Aorta (tissue), 5 donors: ENCODE measurements around the gene EBF4. TPM values are rescaled to one million over a fixed set of nuclear protein-coding genes. Genes with fewer than 3 reads are reported as not detected.
"Not testable (repeated sequence)": the region's sequence is repeated elsewhere in the genome, so short reads cannot be mapped to it uniquely, and the experiment has no call there.

Experiments
- ATAC-seq: fragments of 200-7000 bp; cut with Tn5 transposase; one replicate; pipeline ENCODE4 v1.9.1; 2022; ENCODE audit warnings: moderate library complexity; ENCODE audit not compliant: low FRiP score
- DNase-seq, 2 donors: peaks; one replicate each; pipeline ENCODE4 v3.0.0-alpha.2; 2020
- H3K27ac ChIP-seq, 2 donors: one replicate each; pipeline ENCODE4 v1.5.1; 2013; ENCODE audit warnings: low read length in 2 of 2, mild to moderate bottlenecking in 2 of 2, moderate library complexity in 2 of 2, control low read depth in 1 of 2, inconsistent platforms in 1 of 2, low read depth in 1 of 2
- H3K27me3 ChIP-seq, 2 donors: one replicate each; pipeline ENCODE4 v1.6.1; 2013; ENCODE audit warnings: control low read depth in 1 of 2, low read length in 1 of 2, mild to moderate bottlenecking in 1 of 2, moderate library complexity in 1 of 2; ENCODE audit not compliant: insufficient read depth in 2 of 2, control insufficient read depth in 1 of 2
- H3K36me3 ChIP-seq, 2 donors: one replicate each; pipeline ENCODE4 v1.6.1; 2013; ENCODE audit warnings: control low read depth in 1 of 2, low read length in 1 of 2, mild to moderate bottlenecking in 1 of 2; ENCODE audit not compliant: insufficient read depth in 2 of 2, control insufficient read depth in 1 of 2
- H3K4me1 ChIP-seq, 2 donors: one replicate each; pipeline ENCODE4 v1.6.1; 2013; ENCODE audit warnings: low read length in 2 of 2, control low read depth in 1 of 2, mild to moderate bottlenecking in 1 of 2, moderate library complexity in 1 of 2; ENCODE audit not compliant: insufficient read depth in 2 of 2, control insufficient read depth in 1 of 2
- H3K4me3 ChIP-seq, 2 donors: one replicate each; pipeline ENCODE4 v1.5.1; 2013; ENCODE audit warnings: low read length in 2 of 2, control low read depth in 1 of 2, mild to moderate bottlenecking in 1 of 2
- H3K9me3 ChIP-seq: one replicate; pipeline ENCODE4 v1.6.1; 2013; ENCODE audit warnings: mild to moderate bottlenecking, low read length; ENCODE audit not compliant: control insufficient read depth
- WGBS, 2 donors: extraction: QIAGEN DNeasy Blood & Tissue Kit; methylation state at CpG; one replicate each; pipeline ENCODE4 v1.1.7; 2013; 5-methylcytosine and 5-hydroxymethylcytosine counted together
- intact Hi-C, 2 donors: fragments of 100-400 bp; cut with DNase I; formaldehyde crosslinking; loops; one replicate each; pipeline versions ENCODE4 v1.14.2 to v1.15.0; 2022
- polyA plus RNA-seq, 2 donors: library from polyadenylated mRNA; stranded (reverse); fragments of 200-250 nt; gene quantifications; one replicate each; pipeline ENCODE4 v1.2.3, GENCODE V29; 2013
- total RNA-seq, 2 donors: library from RNA; stranded (reverse); fragmentation: NEBNext Ultra II Directional; extraction: Animal tissue kit (Norgen Biotek cat#: 25700); gene quantifications; one replicate each; pipeline ENCODE4 v1.2.1, GENCODE V29; 2021
- donor health status: healthy with polysubstance abuse.
- donor health status: Bipolar disorder and iron deficiency.
- donor health status: DM: no; HTN: no; CAD: no.
- donor health status: DM: no; HTN: no; CAD: no.
- donor health status: DM: yes; HTN: yes; CAD: no.

Gene EBF4
- total and polyA plus RNA-seq, 4 donors, result 10.8 to 30.3 (median 18.3) TPM

GRCh38 chr20:2663364-2663886 is 29.2 kb upstream of the EBF4 start:
- Histone ChIP-seq H3K4me3 (peak overlapping the region; percentile 15 to 58), H3K27me3 (no peaks in the 10 kb centered on the region), H3K9me3 (no peaks in the 10 kb centered on the region), H3K36me3 (peaks cover 0 to 9% of the 10 kb centered on the region in 2 donors), H3K4me1 (no peaks in the 10 kb centered on the region), H3K27ac (peak overlapping the region in 1 of 2 donors; percentile 22)
- ATAC-seq (no peak), DNase-seq (peak in 1 of 2 donors; percentile 39)
- WGBS, 2 donors, result 7 to 8% methylated on average over 11 to 13 of the region's 13 CpGs
- intact Hi-C loops, result no loop called here

- Histone ChIP-seq H3K36me3 (peaks cover 0 to 5% of the 10 kb centered on the region in 2 donors), H3K27ac (peak within 1 kb of the TSS; percentile 39 to 80), H3K9me3 (no peaks in the 10 kb centered on the region), H3K27me3 (no peaks in the 10 kb centered on the region), H3K4me1 (no peaks in the 10 kb centered on the region), H3K4me3 (peak within 1 kb of the TSS; percentile 31 to 58)
- DNase-seq (peak; percentile 96 to 97), ATAC-seq (peak; percentile 96)
- 5 to 7% methylated on average over 49 of the region's 49 CpGs for WGBS, 2 donors
- intact Hi-C loops, result loop anchor here in 1 of 2 donors (1.0 kb wide), 1 partner anchor 11 kb away; no protein-coding TSS in a partner anchor
These were observed 28.5 kb upstream of the EBF4 start, which contains the start of gene IDH3B for GRCh38 chr20:2663887-2664719. Gene IDH3B, minus strand, starts transcription at chr20:2664216. Its CDS starts 28 bp downstream, at chr20:2664188.

- no peak for ATAC-seq
- intact Hi-C loops, result no loop called here
- H3K27ac ChIP-seq, result no peak overlapping the region
- DNase-seq, result peak in 1 of 2 donors; percentile 33
- no peaks in the 10 kb centered on the region for H3K9me3 ChIP-seq
- WGBS, 2 donors, result 17 to 20% methylated on average over 4 of the region's 4 CpGs
- H3K4me1 ChIP-seq, result no peaks in the 10 kb centered on the region
- H3K36me3 ChIP-seq, result no peaks in the 10 kb centered on the region
- no peak overlapping the region for H3K4me3 ChIP-seq
- H3K27me3 ChIP-seq, result no peaks in the 10 kb centered on the region
These were observed 20.6 kb upstream of the EBF4 start for GRCh38 chr20:2671977-2672376.

GRCh38 chr20:2672446-2672845 is 20.1 kb upstream of the EBF4 start:
- Histone ChIP-seq H3K4me1 (no peaks in the 10 kb centered on the region), H3K9me3 (no peaks in the 10 kb centered on the region), H3K27me3 (no peaks in the 10 kb centered on the region), H3K36me3 (no peaks in the 10 kb centered on the region), H3K27ac (no peak overlapping the region), H3K4me3 (no peak overlapping the region)
- ATAC-seq (no peak), DNase-seq (no peak)
- intact Hi-C loops, result no loop called here
- WGBS, 2 donors, result 60 to 68% methylated on average over 3 of the region's 3 CpGs

- WGBS, 2 donors, result 83 to 88% methylated on average over 4 of the region's 4 CpGs
- Histone ChIP-seq H3K36me3 (no peaks in the 10 kb centered on the region), H3K27me3 (no peaks in the 10 kb centered on the region), H3K9me3 (no peaks in the 10 kb centered on the region), H3K27ac (no peak overlapping the region), H3K4me1 (no peaks in the 10 kb centered on the region), H3K4me3 (no peak overlapping the region)
- DNase-seq, result peak in 1 of 2 donors; percentile 5
- intact Hi-C loops, result no loop called here
- ATAC-seq, result no peak
These were observed 19.1 kb upstream of the EBF4 start for GRCh38 chr20:2673453-2673852.

- Histone ChIP-seq H3K4me1 (no peaks in the 10 kb centered on the region), H3K9me3 (peaks cover 1% of the 10 kb centered on the region), H3K36me3 (no peaks in the 10 kb centered on the region), H3K4me3 (no peak overlapping the region), H3K27me3 (no peaks in the 10 kb centered on the region), H3K27ac (no peak overlapping the region)
- 64 to 74% methylated on average over 4 of the region's 4 CpGs for WGBS, 2 donors
- DNase-seq (no peak), ATAC-seq (no peak)
- intact Hi-C loops, result no loop called here
These were observed 12.5 kb upstream of the EBF4 start for GRCh38 chr20:2680046-2680445.

- not testable (repeated sequence) for H3K4me1 ChIP-seq, ATAC-seq
- 50 to 83% methylated on average over 3 of the region's 3 CpGs for WGBS, 2 donors
These were observed 10.5 kb upstream of the EBF4 start for GRCh38 chr20:2682040-2682439.

GRCh38 chr20:2684817-2685216 is 7.8 kb upstream of the EBF4 start:
- H3K36me3 ChIP-seq, H3K27ac ChIP-seq, H3K4me1 ChIP-seq, H3K9me3 ChIP-seq, H3K4me3 ChIP-seq, ATAC-seq, intact Hi-C loops, H3K27me3 ChIP-seq: not testable (repeated sequence)
- 78 to 83% methylated on average over 3 to 4 of the region's 4 CpGs for WGBS, 2 donors
- peak in 1 of 2 donors; percentile 37 for DNase-seq

More at GRCh38 chr20:2682040-2682439, 10.5 kb upstream of the EBF4 start:
- intact Hi-C loops, H3K9me3 ChIP-seq, H3K36me3 ChIP-seq, H3K27ac ChIP-seq, H3K4me3 ChIP-seq, H3K27me3 ChIP-seq, DNase-seq: not testable (repeated sequence)

GRCh38 chr20:2687514-2687913 is 5.1 kb upstream of the EBF4 start:
- H3K27me3 ChIP-seq, result no peaks in the 10 kb centered on the region
- intact Hi-C loops, result no loop called here
- H3K9me3 ChIP-seq, result no peaks in the 10 kb centered on the region
- H3K4me1 ChIP-seq, result no peaks in the 10 kb centered on the region
- 45 to 55% methylated on average over 6 of the region's 6 CpGs for WGBS, 2 donors
- ATAC-seq (no peak), DNase-seq (peak in 1 of 2 donors; percentile 24)
- H3K36me3 ChIP-seq, result no peaks in the 10 kb centered on the region
- no peak overlapping the region for H3K4me3 ChIP-seq
- H3K27ac ChIP-seq, result no peak overlapping the region
